ENCODE results near the gene GRIP1. TPM values are rescaled to one million over a fixed set of nuclear protein-coding genes. Genes with fewer than 3 reads are reported as not detected.

The GRIP1 gene
- total RNA-seq, 3 donors from 2014 or later: 6.6 to 22.8 (median 12.8) TPM

DNA sequence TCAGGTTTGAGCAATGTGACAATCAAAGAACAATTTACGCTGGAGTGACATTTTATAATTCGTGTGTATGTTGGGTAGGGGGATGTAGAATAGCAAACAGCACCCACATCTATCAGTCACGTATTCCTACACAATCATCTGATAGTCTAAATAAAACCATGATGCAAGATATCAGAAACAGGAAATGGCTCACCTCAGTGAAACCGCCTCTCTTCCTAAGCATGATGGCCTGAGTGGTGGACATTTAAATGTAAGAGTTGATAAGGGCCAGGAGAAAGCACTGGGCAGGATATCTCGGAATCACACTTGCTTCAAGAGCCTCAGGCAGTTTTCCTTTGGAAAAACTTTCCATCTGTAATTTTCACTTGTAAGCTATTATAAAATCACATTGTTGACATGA is 128.2 kb downstream of the GRIP1 start:
- Histone ChIP-seq H3K36me3 (ENCODE audit: low read depth) (no peaks in the 10 kb centered on the region), H3K4me3 (no peak overlapping the region), H3K9me3 (no peaks in the 10 kb centered on the region), H3K4me1 (ENCODE audit: low read depth) (no peaks in the 10 kb centered on the region)
- ATAC-seq (no peak), DNase-seq (no peak)
- intact Hi-C loops (cut with DNase I, micrococcal nuclease): no loop called here
- TF ChIP-seq, protein P1, sequence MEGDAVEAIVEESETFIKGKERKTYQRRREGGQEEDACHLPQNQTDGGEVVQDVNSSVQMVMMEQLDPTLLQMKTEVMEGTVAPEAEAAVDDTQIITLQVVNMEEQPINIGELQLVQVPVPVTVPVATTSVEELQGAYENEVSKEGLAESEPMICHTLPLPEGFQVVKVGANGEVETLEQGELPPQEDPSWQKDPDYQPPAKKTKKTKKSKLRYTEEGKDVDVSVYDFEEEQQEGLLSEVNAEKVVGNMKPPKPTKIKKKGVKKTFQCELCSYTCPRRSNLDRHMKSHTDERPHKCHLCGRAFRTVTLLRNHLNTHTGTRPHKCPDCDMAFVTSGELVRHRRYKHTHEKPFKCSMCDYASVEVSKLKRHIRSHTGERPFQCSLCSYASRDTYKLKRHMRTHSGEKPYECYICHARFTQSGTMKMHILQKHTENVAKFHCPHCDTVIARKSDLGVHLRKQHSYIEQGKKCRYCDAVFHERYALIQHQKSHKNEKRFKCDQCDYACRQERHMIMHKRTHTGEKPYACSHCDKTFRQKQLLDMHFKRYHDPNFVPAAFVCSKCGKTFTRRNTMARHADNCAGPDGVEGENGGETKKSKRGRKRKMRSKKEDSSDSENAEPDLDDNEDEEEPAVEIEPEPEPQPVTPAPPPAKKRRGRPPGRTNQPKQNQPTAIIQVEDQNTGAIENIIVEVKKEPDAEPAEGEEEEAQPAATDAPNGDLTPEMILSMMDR (IDR thresholded peaks at IDR 0.05): no peak

DNA sequence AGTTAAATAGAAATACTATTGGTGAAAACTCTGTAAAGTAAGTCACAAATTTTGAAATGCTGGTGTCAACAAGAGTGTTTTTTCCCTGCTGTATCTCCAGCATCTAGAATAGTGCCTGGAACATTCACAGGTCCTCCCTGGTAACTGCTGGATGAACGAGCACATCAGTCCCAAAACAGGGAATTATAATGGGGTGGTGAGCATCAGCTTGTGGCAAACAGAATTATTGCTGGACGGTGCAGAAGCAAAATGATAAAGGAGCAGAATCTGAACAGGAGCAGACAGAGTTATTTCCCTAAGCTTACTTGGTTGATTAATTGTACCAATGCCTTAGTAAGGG is 129.9 kb downstream of the GRIP1 start:
- Histone ChIP-seq H3K4me1 (ENCODE audit: low read depth) (no peaks in the 10 kb centered on the region), H3K4me3 (no peak overlapping the region), H3K36me3 (ENCODE audit: low read depth) (no peaks in the 10 kb centered on the region), H3K9me3 (no peaks in the 10 kb centered on the region)
- TF ChIP-seq, protein P1 (IDR thresholded peaks at IDR 0.05): no peak
- ATAC-seq (no peak), DNase-seq (no peak)
- intact Hi-C loops (cut with DNase I, micrococcal nuclease): no loop called here

DNA sequence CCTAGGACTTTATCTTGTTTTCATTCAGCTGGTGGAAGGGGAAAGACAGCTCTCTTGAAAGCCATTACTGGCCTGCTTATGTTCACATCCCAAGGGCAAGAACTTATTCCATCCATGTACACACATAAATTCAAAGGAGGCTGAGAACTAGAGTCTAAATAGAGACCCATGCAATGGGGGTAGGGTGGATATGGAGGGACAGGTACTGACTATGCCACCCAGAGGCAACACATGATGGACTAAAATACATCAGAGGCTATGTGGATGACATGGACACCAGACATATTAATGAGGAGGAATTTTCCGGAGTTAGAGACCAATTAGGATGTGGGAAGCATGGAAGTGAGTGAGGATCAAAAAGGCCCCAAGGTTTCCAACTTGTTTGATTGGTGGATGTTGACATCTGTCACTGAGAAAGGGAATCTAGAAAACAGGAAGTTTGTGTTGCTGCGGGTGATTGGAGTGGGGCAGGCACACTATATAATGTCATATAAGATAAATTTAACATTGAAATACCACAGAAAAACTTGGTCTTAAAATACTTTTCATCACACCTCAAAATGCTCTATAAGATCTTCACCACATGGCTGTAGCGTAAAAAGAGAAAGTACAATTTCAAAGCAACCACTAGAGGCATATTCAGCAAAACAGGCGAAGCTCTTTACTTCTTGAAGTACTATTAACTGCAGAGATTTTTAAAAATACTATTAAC is 130.4 kb downstream of the GRIP1 start:
- Histone ChIP-seq H3K9me3 (no peaks in the 10 kb centered on the region), H3K36me3 (ENCODE audit: low read depth) (no peaks in the 10 kb centered on the region), H3K4me3 (no peak overlapping the region), H3K4me1 (ENCODE audit: low read depth) (no peaks in the 10 kb centered on the region)
- intact Hi-C loops (cut with DNase I, micrococcal nuclease): no loop called here
- TF ChIP-seq, protein P1 (IDR thresholded peaks at IDR 0.05): no peak
- no peak for ATAC-seq
- DNase-seq: no peak

DNA sequence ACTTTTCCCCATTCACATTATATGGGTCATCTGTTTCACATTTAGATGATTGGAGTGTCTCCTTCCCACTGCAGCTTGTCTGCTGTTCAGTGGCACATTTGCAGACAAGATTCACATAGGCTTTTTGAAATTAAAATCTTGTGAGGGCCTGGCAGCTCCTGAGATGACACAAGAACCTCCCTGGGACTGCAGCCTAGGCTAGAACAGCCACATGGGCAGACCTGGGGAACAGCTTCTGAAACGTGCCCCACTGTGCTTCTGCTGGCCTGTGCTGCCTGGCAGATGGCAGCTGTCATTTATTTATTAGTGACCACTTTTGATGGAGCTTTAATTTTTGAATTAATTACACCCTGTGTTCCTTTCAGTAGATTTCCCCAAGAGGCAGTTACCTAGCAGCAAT is 137.4 kb downstream of the GRIP1 start:
- DNase-seq: no peak
- intact Hi-C loops (cut with DNase I, micrococcal nuclease): no loop called here
- TF ChIP-seq, protein P1 (IDR thresholded peaks at IDR 0.05): no peak
- ATAC-seq: no peak
- Histone ChIP-seq H3K36me3 (ENCODE audit: low read depth) (no peaks in the 10 kb centered on the region), H3K4me3 (no peak overlapping the region), H3K4me1 (ENCODE audit: low read depth) (no peaks in the 10 kb centered on the region), H3K9me3 (no peaks in the 10 kb centered on the region)

DNA sequence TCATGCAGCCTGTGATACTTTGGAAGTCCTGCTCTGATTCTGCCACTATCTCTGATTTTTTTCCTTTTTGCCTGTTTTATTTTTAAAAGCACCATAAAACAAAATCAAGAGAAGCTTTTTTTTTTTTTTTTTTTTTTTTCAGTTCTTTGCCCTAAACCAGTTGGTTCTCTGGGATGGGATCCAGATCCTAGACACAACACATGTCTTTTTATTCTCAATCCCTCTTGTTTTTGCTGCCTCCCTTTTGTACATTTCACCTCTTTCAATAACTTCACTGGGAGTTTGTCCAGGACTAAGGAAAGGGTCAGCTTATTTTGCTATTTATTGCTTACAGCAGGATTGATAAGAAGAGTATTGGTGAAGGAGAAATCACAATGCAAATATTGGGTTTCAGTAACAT is 139.4 kb downstream of the GRIP1 start:
- DNase-seq (no peak), ATAC-seq (no peak)
- no peak overlapping the region for H3K4me3 ChIP-seq
- H3K4me1 ChIP-seq (ENCODE audit: low read depth): no peaks in the 10 kb centered on the region
- TF ChIP-seq, protein P1 (IDR thresholded peaks at IDR 0.05): no peak
- H3K9me3 ChIP-seq: no peaks in the 10 kb centered on the region
- intact Hi-C loops (cut with DNase I, micrococcal nuclease): no loop called here
- H3K36me3 ChIP-seq (ENCODE audit: low read depth): no peaks in the 10 kb centered on the region

DNA sequence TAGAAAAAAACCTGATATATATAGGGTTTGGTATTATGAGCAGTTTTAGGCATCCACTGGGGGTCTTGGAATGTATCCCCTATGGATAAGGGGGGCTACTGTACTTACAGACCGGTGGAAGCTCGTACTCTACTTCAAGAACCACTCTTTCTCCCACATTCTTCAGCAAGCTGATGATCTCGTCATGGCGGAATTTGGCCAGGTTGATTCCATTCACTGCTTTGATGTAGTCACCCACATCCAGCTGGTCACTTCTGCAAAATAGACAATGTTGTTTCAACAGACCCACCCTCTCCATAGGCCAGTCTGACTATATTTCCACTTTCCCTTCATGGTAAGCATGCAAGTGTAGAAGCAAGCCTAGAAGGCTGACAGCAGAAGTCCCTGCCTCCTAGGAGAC is 139.9 kb downstream of the GRIP1 start:
- TF ChIP-seq, protein P1 (IDR thresholded peaks at IDR 0.05): no peak
- H3K4me1 ChIP-seq (ENCODE audit: low read depth): no peaks in the 10 kb centered on the region
- no peak overlapping the region for H3K4me3 ChIP-seq
- ATAC-seq (no peak), DNase-seq (no peak)
- intact Hi-C loops (cut with DNase I, micrococcal nuclease): no loop called here
- no peaks in the 10 kb centered on the region for H3K36me3 ChIP-seq (ENCODE audit: low read depth)
- no peaks in the 10 kb centered on the region for H3K9me3 ChIP-seq
